HG03135 (cell line): ENCODE data around the gene FILIP1L.

Source experiments
- ATAC-seq: cut with Tn5 transposase; IDR thresholded peaks from one replicate; pipeline ENCODE4 v1.9.1; 2021; ENCODE audit warnings: mild to moderate bottlenecking, moderate library complexity; ENCODE audit not compliant: unreplicated experiment

FILIP1L gene

GRCh38 chr3:100125161-100125938 lies 11.0 kb upstream of the FILIP1L start:
- ATAC-seq, result no peak

- ATAC-seq, result no peak
These were observed 10.0 kb upstream of the FILIP1L start for GRCh38 chr3:100124201-100124761.

DNA sequence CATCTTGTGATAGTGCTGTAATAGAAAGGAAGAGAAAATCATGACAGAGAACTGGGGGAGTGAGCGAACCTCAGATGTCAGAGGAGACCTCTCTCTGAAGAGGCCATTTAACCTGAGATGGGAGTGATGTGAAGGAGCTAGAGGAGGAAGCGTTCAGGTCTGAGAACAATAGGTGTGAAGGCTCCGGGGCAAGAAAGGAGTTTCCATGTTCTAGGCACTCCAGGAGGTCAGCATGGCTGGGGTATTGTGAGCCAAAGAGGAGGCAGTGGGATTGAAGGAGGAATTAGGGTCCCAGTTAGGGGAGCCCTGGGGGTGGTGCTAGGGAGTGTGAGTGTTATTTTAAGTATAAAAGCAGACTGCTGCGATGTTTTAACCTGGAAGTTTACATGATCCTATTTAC lies 8.8 kb upstream of the FILIP1L start:
- no peak for ATAC-seq

DNA sequence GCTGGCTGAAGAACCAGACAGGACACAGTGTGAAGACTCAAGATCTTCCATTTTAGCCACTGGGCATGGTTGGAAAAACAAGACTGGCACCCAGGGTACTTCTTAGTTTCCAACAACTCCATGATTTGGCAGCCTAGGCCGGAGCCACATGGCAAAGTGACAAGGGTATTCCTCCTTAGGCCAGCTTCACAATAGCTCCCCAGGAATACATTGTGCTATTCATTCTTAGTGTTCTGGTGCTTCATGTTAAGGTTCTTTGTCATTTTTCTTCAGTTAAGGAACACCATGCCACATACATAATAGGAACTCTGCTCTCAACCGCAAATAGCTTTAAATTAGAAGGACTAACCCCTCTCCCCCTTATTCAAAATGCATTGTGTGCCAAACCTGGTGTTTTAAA lies 8.0 kb upstream of the FILIP1L start:
- ATAC-seq, result no peak

- ATAC-seq, result no peak
These were observed 6.4 kb upstream of the FILIP1L start for GRCh38 chr3:100120693-100121092.

GRCh38 chr3:100120012-100120411 lies 5.7 kb upstream of the FILIP1L start:
- no peak for ATAC-seq

DNA sequence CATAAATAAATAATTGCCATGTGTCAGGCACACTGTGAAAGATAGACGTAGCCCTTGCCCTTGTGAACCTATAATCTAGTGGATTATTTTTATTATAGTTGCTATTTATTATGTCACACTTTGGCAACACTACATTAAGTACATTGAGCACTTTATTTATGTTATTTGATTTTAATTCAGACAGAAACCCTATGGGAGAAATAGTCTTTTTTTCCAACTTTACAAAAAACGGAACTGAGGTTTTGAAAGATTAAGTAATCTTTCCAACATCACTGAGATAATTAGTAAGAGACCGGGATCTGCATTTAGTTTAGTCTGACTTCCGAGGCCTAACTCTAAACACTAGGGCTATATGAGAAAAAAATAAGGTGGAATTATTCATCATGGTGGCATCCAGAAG lies 2.8 kb upstream of the FILIP1L start:
- no peak for ATAC-seq

GRCh38 chr3:100113723-100114412 lies 433 bp downstream of the FILIP1L start:
- ATAC-seq, result no peak

DNA sequence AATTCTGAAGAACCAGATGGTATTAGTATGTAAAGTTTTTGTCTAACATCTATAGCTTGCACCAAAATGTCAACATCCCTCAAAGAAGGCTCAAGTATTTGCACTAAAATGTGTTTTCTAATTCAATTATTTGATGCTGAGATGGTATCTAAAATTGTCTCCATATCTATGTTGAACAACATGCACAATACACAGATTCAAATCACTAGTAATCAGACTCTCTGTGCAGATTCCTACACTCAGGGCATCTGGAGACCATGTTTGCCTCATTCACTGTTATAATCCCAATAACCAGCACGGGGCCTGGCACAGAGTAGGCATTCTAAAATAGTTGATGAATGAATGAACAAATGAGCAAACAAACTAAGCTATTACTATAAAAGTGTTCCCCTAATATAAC lies 2.6 kb downstream of the FILIP1L start:
- no peak for ATAC-seq

DNA sequence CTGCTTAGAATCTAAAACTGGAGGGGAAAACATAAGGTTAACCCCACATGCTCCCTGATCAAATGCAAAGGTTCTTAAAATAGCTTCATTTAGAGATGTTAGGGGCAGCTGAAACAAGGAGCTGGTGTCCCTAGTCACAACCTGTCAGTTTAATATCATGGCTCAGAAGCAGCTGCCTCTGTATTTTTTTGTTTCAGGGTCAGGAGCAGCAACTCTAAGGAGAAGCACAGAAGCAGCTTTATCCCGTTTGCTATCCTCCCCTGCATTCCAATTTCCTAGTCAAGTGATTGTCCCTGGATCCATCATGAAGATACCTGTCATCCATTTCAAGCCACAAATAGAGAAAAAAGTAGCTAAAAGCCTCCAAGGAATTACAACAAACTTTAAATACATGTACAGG lies 4.1 kb downstream of the FILIP1L start:
- no peak for ATAC-seq

- ATAC-seq, result no peak
These were observed 5.7 kb downstream of the FILIP1L start for GRCh38 chr3:100108464-100109079.

- ATAC-seq, result no peak
These were observed 7.0 kb downstream of the FILIP1L start for GRCh38 chr3:100107221-100107814.

DNA sequence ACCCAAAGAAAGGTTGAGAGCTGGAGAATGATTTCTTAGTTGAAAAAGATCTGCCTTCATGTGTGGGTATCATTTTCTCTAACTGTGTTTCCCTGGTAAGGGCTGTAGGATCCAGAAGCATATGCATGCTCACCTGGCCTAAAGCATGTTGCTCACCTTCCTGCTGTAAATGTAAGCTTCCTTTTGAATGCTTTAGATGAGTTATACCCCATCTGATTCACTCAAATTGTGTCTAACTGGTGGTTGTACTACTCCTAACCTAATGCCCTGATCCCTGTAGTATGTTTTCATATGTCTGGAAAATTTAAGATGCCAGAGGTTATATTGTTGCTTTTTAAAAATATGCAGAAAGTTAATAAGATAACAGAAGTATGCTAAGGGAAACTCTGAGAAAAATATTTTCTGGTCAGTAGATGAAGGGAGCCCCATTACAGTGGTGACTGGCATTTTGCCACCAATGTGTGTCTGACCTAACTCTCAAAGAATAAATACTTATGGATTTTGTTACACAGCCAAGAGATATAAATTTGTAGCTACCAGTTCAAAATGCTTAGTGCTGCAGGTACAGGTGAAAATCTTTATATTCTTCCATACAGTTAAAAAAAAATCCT lies 7.7 kb downstream of the FILIP1L start:
- no peak for ATAC-seq

DNA sequence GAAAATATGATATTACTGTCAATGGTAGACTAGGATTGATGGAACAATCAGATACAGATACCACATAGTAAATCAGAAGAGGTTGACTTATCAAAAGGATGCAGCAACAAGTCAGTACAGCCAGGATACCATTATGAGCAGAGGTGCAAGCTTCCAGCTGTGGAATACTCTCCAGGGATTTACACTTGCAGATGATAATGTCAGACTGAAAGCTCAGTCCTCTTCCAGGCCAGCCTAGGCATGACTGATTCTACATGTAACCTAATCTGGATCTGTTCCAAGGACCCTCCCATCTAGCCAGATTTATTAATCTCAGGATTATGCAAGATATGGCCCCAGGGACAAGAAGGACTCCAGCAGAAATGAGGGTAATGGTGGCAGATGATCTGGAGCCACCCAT lies 8.2 kb downstream of the FILIP1L start:
- no peak for ATAC-seq

DNA sequence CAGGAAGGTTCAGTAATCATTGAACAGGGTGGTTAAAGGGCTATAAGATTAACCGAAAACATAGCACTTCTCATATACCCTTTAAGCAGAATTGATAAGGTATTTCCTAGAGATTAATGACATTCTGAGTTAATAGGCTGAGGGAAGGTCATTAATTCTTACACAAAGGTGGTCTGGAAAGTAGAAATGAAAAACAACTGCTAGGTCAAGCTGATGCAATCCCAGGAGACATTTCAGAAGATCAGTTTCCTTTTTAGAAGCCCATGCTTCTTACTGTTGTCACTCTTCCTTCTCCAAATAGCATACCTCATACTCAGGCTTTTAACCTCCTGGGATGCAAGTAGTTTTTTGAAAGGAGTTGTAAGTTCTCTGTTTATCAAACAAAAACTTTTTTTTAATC lies 8.8 kb downstream of the FILIP1L start:
- peak; percentile 33 for ATAC-seq

DNA sequence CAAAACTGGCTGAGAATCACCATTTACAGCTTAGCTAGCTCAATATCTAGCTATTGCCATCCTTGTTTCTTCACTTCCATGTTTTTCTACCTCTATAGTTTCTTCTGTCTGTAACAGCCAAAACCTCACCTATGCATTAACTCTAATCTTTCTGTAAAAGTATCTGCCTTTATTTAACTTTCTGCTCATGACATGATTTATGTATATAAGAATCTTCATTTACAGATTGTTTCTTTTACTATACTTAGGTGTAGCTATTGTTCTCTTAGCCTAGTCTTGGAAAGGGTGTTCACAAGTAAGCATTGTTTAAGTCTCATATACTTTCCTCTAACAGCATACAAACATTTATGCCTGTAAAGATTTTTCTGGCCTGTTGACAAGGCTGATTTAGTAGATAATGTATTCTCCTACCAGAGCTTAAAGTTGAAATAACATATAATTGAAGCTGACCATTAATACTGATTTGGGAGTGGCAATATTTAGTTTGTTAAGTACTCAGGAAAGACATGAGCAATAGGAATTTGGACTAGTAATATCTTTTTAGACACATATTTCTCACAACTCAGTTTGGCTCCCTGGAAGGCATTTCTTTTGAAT lies 9.4 kb downstream of the FILIP1L start:
- no peak for ATAC-seq

- ATAC-seq, result peak; percentile 36
These were observed 9.9 kb downstream of the FILIP1L start for GRCh38 chr3:100104442-100104798.

GRCh38 chr3:100103558-100104441 lies 10.5 kb downstream of the FILIP1L start:
- peak; percentile 88 for ATAC-seq

- no peak for ATAC-seq
These were observed 11.5 kb downstream of the FILIP1L start for GRCh38 chr3:100102757-100103156.

GRCh38 chr3:100100425-100100824 lies 13.9 kb downstream of the FILIP1L start:
- no peak for ATAC-seq
